8988T (cell line): ENCODE results near the gene AQP6.

Experiments used
- DNase-seq: peaks from one replicate; pipeline ENCODE4 v3.0.0; 2011

The AQP6 gene

DNA sequence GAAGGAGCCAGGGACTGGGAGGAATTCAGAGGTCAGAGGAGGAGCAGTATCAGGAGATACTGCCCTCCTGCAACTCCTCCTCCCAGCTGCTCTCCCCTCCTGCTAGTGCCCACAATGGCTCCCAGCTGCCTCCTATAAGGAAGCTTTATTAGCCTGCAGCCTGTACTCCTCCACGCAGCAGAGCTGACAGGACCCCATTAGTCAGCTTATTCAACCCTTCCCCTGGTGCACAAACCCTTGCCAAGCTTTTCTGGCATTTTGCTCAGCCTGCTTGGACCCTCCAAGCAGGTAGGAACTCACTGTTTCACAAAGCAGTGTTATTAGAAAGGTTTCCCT lies 29.2 kb upstream of the AQP6 start:
- no peak for DNase-seq

DNA sequence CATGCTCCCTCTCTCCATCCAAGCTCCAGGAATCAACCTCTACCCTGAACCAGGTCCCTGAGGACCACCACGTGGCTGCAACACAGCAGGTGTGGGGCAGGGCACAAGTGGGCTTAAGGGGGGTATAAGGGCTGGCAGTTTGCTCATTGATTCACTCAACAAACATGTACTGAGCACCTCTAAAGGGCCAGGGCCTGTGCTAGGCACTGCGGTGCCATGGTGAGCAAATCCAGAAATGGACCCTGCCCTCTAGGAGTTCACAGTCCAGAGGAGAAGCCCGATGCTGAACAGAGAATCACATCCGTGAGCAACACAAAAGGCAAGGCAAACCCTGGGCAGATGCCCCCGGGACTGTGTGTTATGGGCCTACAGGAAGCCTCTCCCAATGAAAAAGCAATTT lies 28.7 kb upstream of the AQP6 start:
- no peak for DNase-seq

DNA sequence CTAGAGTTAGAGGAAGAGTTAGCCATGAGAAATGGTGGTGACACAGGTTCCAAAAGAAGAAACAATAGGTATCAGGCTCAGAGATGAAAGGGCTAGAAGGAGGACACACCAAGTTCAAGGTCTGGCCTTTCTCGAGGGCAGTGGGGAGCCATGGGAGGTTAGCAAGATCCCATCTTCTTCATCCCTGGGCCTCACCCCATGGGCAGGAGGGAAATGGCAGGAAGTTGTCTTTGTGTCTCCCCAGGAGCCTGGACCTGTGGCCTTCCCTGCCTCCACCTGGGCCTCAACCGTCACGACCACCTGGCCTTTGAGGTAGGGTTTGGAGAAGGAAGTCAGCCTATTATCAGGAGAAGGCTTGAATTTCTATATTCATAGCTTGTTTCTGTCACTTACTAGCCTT lies 28.0 kb upstream of the AQP6 start:
- no peak for DNase-seq

DNA sequence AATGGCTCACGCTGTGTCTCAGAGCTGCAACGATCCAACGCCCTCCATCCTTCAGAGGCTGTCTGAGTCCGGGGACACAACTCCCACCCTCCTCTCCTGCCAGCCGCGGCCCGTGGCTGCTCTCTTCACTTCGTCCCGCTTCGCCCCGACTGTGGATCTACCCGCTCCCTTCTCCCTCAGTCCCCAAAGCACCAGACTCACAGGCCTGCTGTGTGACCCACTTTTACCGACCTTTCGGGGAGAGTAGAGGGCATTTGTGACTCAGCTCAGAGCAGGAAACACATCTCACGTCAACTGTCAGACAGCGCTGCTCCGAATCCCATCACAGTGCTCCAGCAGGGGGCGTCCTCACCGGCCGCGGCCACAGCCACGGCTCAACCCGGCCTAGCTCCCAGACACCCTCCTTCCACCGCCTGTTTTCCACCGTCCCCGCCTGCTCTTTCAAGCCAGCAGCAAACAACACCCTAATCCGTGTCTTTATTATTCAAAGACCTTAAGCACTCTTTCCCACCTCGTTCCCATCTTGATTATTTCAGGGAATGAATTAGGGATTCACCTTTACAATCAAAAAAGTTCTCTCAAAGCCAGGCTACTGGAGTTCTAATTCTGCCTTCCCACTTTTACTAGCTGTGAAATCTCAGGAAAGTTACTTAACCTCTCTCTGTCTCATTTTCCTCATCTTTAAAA lies 27.2 kb upstream of the AQP6 start:
- DNase-seq: peak; percentile 94

DNA sequence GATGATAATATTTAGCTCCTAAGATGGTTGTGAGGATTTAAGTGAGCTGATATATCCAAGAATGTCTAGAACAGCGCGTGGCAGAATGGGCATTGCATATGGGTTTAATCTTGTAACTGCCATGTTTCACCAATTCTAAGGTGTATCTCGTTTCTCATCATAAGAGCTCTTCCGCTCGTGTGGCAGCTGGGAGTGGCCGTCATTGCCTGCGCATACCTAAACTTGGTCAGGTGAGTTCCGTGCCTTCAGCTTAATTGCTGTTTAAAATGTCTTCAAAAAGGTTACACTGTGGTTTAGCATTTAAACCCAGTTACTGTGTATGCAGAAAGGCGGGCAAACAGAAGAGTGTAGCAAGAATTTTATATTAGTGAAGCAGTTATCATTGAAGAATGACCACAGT lies 26.7 kb upstream of the AQP6 start:
- DNase-seq: no peak

DNA sequence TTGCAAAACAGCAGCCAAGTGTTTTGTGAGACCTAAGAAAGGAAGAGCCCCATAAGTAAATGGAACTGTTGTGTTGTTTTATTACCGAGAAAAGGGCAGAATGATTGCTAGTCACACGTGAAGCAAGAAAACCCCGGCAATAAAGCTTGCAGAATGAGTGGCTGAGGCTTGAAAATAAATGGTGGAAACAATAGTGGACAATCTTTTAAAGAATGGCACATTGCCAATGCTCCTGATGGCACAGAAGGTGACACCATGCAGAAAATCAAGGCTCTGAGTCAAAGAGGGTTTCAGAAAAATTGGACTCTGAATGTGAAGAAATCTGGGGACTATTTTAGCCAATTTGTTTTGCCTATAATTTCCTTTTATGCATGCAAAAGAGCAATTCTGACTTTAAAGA lies 26.2 kb upstream of the AQP6 start:
- DNase-seq: no peak

DNA sequence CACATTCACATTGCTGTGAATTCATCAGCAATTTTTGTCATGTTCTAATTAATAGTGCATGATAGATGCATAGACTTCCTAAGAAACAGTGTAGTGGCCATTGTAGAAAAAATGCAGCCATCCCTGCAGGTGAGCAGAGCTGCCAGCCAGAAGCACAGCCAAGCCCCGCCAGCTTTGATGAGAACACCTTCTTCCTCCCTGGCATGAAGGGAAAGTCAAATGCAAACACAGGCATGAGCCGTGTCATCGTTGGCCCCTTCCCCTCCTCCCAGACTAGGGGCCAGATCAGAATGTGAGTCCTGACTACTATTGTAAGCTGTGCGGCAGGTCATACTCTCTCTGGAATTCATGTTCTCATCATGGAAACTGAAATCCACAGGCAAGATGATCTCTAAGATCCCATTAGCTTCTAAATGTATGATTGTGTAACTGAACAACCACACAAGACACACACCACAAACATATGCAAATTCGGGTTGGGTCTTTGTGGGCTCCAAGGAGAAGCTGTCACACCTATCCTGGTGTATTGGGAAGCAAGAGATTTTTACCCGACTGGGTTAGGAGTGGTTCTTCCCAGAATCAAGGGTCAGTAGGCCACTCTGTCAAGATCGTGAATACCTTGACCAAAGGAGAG lies 25.0 kb upstream of the AQP6 start:
- no peak for DNase-seq

DNA sequence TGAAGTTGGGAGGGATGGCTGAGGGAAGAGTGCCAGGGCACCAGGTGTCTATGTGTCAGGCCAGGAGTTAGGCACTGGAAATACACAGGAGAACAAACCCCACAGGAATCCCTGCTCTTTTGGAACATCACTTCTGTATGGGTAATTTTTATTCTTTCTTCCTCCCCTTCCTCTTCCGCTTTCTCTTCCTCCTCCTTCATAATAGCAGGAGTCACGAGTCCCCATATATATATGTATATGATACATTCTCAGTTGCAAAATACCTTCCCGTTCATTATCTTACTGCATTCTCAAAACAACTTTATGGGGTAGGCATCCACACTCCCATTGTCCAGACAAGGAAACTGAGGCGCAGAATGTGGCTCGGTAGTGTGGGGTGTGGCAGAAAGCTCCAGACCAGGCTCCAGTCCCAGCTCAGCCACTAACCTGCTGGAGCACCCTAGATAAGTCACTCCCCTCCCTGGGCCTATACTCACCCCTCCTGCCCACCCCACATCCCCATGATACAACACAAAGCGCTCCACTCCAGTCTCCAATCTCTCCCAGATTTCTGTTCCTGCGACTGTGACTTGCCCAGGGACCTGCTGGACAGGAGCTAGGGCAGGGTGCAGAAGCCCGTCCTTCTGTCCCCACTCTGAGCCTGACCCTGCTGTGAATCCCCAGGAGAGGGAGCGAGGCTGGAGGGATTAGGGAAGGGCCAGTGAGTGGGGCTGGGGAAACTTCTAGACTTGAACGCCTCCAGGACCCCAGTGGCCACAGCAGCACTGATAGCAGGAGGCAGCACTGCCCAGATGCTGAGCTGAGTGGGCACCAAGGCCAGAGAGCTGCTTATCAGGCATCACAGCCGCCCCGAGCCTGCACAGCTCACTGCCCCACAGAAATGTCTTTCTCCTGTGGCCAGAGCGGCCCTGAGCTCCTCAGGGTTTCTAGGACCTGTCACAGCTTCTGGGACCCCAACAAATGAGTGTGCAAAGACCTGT lies 23.6 kb upstream of the AQP6 start:
- no peak for DNase-seq

DNA sequence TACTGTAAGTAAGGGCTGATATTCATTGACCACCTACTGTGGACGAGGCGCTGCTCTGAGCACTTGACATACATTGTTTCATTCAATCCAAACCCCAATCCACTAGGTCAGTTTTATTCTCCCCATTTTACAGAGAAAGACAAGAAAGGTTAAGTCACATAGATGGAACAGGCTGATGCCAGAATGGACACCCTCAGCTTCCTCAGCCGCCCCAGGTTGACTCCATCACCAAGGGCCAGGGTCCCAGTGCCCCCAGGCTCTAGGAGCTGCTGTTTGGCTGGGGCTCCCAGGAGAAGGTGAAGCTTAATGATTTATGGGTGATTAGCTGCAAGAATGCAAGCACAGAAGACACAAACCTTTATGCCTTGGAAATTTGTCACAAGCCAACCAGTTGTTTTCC lies 22.9 kb upstream of the AQP6 start:
- no peak for DNase-seq

DNA sequence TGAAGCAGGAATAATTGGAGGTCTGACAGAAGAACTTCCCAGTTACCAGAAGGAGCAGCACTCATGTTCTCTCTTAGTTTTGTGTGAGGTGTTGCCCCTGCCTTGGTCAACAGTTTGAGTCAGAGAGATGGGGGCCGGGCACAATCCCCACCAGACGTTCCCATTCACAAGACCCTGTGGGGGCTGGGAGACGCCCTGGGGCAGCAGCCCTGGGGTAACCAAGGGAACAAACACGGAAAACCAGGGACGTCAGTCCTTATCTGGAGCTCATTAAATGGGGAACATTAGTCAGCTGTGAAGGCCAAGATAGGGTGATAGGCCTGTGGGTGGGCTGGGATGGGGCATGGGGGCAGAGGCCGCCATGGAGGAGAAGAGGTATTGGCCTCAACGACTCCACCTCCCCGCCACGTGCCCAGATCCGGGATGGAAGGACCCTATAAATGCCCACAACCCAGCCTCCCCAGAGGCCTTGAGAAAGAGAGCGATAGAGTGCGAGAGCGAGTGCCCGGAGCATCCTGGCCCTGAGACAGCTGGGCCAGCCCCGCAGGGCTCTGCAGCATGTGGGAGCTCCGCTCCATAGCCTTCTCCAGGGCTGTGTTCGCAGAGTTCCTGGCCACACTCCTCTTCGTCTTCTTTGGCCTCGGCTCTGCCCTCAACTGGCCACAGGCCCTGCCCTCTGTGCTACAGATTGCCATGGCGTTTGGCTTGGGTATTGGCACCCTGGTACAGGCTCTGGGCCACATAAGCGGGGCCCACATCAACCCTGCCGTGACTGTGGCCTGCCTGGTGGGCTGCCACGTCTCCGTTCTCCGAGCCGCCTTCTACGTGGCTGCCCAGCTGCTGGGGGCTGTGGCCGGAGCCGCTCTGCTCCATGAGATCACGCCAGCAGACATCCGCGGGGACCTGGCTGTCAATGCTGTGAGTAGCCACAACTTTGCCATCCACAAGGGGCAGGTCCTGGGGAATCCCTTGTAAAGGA lies 22.2 kb upstream of the AQP6 start, which contains the start of gene AQP2:
AQP2 (plus strand) TSS at position 465 of the 979 bp plus-strand sequence; CDS start at position 559, 94 bp downstream.
- DNase-seq: no peak

DNA sequence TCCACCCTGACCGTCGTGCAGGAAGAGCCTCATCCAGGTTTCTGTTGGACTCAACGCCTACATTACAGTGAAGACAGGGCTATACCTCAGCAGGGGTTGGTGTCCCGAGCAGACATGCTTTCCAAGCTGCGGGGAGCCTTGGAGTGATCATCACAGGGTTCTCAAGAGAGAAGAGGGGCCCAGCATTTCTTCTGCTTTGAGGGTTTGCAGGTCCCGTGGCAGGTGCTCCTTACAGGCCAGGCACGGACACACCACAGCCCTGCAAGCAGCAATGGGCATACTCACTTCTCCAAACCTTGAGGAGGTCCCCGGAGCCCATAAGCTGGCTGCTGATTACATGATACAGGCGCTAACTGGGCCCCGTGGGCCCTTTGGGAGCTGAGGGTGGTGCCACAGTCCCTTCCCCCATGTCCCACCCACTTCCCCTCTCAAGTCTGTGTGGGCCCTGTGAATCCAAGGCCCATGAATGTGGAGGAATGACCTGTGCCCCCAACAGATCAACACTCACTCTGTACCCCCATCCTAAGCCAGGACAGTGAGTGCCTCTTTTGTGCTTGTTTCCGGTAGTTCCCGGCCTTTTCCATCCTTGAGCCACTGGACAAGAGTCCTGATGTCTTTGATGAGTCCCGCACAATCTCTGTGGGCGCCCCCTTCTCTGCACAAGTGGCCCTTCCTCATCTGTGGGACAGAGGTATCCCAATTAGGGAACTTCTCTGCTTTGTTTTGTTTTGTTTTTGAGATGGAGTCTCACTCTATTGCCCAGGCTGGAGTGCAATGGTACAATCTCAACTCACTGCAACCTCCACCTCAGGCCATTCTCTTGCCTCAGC lies 21.1 kb upstream of the AQP6 start:
- DNase-seq: no peak

DNA sequence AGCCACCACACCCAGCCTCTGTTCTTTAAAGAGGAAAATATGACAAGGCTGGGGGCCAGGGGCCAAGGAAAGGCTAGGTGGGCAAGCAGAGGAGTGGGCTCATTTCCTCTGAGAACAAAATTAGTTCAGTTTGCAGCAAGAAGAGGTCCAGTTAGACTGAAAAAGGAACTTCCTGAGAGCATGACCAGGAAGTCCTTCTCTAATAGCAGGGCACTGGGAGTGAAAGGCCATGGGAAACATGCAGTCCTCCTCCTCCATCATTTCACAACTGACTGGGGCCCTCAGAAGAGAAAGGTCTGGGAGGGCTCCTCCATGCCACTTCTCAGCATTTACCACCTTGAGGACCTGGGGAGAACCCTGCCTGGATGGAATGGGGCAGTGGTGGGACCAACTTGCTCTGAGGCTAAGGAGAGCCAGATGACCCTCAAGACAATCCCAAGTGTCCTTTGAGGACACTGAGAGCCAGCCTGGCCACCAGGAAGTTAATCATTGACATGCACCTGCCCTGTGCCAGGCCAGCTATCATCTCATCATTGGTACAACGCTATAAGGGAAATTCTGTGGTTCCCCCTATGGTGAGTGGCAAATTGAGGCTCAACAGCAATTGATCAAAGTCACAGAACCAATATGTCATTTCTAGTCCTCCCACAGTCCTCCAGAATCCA lies 20.2 kb upstream of the AQP6 start:
- DNase-seq: no peak

DNA sequence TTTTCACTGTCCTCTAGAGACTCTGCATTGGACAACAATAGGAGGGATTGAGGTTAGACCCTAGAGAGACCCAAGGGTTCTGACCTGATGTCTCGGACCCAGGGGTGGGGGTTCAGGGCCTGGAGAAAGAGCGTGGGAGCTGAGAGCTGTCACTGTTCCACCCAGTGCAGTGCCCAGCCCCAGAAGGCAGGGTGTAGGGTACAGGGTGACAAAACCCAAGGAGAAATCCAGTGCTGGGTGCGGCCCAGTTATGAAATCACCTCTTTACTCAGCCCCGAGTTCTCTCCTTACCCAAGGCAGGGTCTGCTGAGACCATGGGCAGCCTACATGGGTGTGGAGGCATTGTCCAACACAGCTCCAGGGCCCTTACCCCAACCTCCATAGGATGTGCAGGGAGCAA lies 19.6 kb upstream of the AQP6 start:
- DNase-seq: no peak

DNA sequence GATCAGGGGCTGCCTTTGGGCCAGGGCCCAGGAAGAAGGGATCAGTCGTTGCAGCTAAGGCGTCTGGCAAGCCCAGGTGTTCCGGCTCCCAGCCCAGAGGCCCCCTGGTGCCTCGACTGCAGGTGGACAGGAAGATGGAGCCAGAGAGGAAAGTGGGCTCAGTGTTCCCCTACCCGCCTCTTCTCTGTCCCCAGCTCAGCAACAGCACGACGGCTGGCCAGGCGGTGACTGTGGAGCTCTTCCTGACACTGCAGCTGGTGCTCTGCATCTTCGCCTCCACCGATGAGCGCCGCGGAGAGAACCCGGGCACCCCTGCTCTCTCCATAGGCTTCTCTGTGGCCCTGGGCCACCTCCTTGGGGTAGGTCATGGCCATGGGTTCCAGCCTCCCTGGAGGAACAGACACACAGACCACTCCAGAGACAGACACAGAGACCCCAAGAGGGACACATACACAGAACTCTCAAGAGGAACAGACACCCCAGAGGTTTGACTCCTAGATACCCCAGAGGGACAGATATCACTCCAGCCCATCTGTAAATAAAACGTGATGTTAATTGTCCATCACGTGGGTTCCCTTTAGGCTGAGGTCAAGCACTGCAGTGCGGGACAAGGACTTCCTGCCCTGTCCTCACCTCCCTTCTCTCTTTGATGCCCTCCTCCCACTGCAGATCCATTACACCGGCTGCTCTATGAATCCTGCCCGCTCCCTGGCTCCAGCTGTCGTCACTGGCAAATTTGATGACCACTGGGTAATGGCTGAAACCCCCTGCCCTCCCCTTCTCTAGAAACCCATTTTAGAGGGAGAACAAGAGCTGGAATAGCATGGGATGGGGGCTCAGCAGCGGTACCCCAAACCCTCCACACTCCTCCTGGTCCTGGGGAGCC lies 18.5 kb upstream of the AQP6 start:
- DNase-seq: no peak

DNA sequence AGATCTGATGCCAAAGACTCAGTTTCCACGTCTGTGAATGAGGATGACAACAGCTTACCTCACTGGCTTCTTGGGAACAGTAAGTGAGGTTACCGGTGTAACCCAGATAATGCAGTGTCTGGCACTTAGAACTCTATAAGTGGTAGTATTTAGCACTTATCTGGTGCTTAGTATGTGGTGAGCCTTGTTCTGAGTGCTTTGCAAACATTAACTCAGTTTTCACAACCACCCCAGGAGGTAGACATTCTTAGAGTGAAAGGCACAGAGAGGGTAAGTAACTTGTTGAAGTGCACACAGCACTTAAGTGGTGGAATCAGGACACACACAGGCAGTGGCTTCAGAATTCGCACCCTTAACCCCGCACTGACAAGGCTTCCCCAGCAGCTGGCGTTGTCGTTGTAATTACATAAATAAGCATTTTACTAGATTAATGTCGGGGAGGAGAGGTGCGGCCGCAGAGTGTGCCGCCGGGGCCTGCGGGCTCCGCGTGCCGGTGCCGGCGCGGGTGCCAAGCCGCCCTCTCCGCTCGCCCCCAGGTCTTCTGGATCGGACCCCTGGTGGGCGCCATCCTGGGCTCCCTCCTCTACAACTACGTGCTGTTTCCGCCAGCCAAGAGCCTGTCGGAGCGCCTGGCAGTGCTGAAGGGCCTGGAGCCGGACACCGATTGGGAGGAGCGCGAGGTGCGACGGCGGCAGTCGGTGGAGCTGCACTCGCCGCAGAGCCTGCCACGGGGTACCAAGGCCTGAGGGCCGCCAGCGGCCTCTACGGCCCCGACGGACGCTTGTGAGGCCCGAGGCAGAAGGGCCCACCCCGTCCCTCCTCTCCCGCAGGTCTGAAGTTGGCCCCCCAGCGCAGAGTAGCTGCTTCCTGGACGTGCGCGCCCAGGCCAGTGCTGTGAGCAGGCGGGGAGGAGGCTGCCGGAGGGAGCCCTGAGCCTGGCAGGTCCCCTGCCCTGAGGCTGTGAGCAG lies 17.6 kb upstream of the AQP6 start:
- DNase-seq: no peak

DNA sequence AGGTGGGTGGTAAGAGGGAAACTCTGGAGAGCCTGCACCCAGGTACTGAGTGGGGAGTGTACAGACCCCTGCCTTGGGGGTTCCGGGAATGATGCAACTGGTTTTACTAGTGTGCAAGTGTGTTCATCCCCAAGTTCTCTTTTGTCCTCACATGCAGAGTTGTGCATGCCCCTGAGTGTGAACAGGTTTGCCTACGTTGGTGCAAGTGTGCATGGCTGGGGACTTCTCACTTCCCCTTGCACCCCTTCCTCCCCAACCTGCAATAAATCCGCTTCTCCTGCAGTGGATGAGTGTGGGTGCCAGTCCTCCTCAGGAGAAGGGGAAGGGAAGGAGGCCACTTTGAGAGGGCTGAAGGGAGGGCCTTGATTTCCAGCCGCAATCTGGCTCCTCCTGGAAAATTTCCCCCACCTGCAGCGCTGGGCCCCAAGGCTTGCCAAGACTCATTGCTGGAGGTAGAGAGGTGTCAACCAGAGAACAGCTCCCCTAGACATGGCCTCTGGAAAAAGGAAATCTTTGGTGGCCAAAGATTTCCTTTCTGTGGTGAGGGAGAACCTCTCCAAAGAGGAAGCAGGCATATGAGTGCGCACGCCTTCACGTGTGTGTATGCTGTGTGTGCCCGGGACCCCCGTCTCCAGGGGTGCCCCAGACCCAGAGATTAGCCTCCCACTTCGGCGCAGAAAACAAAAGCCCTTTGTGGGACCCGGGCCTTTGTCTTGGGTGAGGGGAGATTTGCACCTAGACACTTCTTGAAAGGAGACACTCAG lies 16.7 kb upstream of the AQP6 start:
- no peak for DNase-seq

DNA sequence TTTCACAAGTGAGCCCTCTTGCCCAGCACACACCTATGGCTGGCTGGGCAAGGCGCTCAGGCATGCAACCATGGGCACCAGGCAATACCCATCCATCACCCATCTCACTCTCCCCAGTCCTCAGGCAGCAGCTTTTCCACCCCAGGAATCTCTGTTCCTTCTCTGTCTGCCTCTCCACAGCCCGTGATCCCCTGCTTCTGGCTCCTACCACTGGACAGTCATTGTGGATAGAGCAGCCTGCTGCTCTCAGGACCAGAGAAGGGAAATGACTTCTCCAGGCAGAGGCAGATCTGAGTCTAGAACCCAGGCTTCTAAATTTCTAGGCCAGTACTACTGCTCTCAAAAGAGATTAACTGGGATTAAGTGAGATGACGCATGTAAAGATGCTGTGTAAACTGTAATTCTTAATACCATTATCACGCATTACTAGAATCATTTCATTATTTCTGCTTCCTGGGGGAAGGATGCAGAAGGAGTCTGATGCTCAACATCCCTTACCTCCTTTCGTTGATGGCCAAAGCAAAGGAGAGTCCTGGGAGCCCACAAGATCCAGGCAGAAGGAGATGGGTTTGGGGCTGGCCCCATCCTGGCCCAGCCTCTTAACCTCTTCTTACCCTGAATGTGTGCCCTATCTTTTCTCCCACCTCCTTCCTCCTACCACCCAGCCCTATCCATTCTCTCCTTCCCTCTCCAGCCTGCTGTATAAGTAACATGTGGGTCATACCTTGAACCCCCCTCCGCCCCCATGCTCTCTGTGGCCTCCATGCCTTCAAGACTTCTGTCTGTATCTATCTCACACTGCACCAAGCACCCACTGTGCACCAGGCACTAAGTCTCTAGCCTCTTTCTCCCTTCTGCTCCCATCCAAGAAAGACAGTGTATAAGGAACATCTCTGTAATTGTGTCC lies 15.8 kb upstream of the AQP6 start:
- no peak for DNase-seq
